Astrocyte (in vitro differentiated cells and primary cell): ENCODE data around the gene XXYLT1.

Source experiments
- CTCF ChIP-seq: IDR thresholded peaks from 2 replicates; pipeline ENCODE4 v1.5.1; 2011; ENCODE audit warnings: low read depth, mild to moderate bottlenecking, inconsistent platforms, low read length, moderate library complexity; ENCODE audit not compliant: insufficient read depth
- EZH2 ChIP-seq: IDR thresholded peaks from 2 replicates; pipeline ENCODE4 v1.6.1; 2012; ENCODE audit warnings: mild to moderate bottlenecking, low read length, inconsistent platforms; ENCODE audit not compliant: insufficient read depth

DNA sequence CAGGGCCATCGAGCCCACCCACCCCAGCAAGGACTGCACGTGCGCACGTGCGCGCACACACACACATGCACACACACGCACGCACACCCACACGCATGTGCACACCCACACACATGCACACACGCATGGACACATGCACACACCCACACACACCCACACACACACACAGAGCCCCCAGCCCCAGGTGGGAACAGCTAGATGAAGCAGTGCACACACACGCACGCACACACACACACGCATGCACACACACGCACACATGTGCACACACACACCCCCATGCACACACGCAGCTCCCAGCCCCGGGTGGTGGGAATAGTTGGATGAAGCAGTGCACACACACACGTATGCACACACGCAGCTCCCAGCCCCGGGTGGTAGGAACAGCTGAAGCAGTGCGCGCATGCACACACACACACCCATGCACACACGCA is 158.6 kb downstream of the XXYLT1 start:
- no peak for TF ChIP-seq CTCF
- no peak for TF ChIP-seq EZH2
